Mammary epithelial cell (primary cell): ENCODE data around the gene PRR5.

Experiments
- EZH2 ChIP-seq: IDR thresholded peaks from 2 replicates; pipeline ENCODE4 v1.6.1; 2012; ENCODE audit warnings: low read length, inconsistent platforms, borderline replicate concordance
- TF ChIP-seq, protein P1 (sequence below), 2 donors: IDR thresholded peaks in 1 of 2; conservative IDR thresholded peaks in 1 of 2; 2 replicates each; pipeline ENCODE4 v1.5.1; 2011 to 2012; ENCODE audit warnings: inconsistent platforms in 2 of 2, low read length in 2 of 2, mild to moderate bottlenecking in 2 of 2, control low read depth in 1 of 2, low read depth in 1 of 2; ENCODE audit not compliant: insufficient read depth in 1 of 2; ENCODE audit errors: extremely low read depth in 1 of 2

DNA sequence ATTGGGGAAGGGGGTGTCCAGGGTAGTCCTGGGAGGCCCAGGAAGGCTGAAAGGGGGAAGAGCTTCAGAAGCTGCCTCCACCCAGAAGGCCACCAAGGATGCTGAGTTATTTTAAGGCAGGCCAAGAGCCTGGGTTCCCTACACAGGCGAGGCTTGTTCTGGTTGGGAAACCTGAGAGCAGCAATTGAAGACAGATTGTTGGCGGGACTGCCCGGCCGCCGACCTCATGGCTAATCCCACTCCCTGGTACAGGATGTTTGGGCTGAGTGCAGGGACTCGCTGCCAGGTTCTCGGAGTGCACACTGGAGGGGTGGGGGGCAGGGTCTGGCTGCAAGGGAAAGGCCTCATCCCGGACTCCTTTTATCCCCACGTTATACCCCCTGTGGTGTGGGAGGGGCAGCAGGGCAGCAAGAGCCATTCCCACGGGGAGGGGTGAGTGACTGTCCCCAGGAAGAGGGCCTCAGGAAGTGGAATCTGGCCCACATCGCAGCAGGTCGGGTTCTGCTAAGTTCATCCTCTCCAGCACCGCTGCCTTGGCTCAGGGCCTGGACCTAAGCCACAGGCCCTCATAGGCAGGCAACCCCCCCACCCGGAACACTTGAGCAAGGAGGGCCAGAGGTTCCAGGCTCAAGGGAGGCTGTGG, 43.6 kb upstream of the PRR5 start:
- TF ChIP-seq, protein P1, sequence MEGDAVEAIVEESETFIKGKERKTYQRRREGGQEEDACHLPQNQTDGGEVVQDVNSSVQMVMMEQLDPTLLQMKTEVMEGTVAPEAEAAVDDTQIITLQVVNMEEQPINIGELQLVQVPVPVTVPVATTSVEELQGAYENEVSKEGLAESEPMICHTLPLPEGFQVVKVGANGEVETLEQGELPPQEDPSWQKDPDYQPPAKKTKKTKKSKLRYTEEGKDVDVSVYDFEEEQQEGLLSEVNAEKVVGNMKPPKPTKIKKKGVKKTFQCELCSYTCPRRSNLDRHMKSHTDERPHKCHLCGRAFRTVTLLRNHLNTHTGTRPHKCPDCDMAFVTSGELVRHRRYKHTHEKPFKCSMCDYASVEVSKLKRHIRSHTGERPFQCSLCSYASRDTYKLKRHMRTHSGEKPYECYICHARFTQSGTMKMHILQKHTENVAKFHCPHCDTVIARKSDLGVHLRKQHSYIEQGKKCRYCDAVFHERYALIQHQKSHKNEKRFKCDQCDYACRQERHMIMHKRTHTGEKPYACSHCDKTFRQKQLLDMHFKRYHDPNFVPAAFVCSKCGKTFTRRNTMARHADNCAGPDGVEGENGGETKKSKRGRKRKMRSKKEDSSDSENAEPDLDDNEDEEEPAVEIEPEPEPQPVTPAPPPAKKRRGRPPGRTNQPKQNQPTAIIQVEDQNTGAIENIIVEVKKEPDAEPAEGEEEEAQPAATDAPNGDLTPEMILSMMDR (conservative IDR thresholded peaks at IDR 0.05 in 1 of 2, IDR thresholded peaks at IDR 0.05 in 1 of 2; ENCODE audit: extremely low read depth in 1 of 2, insufficient read depth in 1 of 2, low read depth in 1 of 2, low read length in 2 of 2): no peak
- TF ChIP-seq EZH2: no peak
